IMR-90 (cell line): ENCODE measurements around the gene DCAF5. TPM values are rescaled to one million over a fixed set of nuclear protein-coding genes. Genes with fewer than 3 reads are reported as not detected.

Source experiments
- ATAC-seq: fragments of 200-7000 bp; cut with Tn5 transposase; 2 replicates; pipeline ENCODE4 v1.9.1; 2020; ENCODE audit warnings: low read depth, mild to moderate bottlenecking, moderate library complexity
- BruUV-seq: library from RNA; stranded (reverse); fragments of 400-500 nt; replicated peaks from 2 replicates; lab custom pipeline; 2021; lab: Mats Ljungman, UMichigan
- CTCF ChIA-PET: fragments of 300-600 bp; formaldehyde crosslinking; extraction: SDS; loops from one replicate; lab custom pipeline; 2021; ENCODE audit warnings: antibody characterized with exemption; lab: Yijun Ruan, JAX
- POLR2A ChIA-PET: fragments of 300-600 bp; sonication (Branson Sonifier 250); formaldehyde crosslinking; loops from one replicate; lab custom pipeline; 2022; ENCODE audit warnings: antibody characterized with exemption; ENCODE audit not compliant: unreplicated experiment; lab: Charles Lee
- DNase-seq: peaks from one replicate; pipeline ENCODE4 v3.0.0; 2013
- H2AFZ ChIP-seq: replicated peaks from 2 replicates; pipeline ENCODE3; 2013; ENCODE audit warnings: low read length, mild to moderate bottlenecking; ENCODE audit not compliant: poor library complexity
- H2AK5ac ChIP-seq: 2 replicates; pipeline ENCODE4 v1.6.1; 2013; ENCODE audit warnings: low read depth, low read length, inconsistent platforms
- H2AK9ac ChIP-seq: replicated peaks from 2 replicates; pipeline ENCODE3; 2013; ENCODE audit warnings: mild to moderate bottlenecking, low read depth, low read length, moderate library complexity; ENCODE audit not compliant: poor library complexity
- H2BK120ac ChIP-seq: 2 replicates; pipeline ENCODE4 v1.6.1; 2013; ENCODE audit warnings: low read depth, low read length, inconsistent platforms
- H2BK15ac ChIP-seq: 3 replicates; pipeline ENCODE4 v1.6.1; 2013; ENCODE audit warnings: low read depth, low read length, inconsistent platforms
- H2BK20ac ChIP-seq: 2 replicates; pipeline ENCODE4 v1.6.1; 2013; ENCODE audit warnings: low read depth, mild to moderate bottlenecking, inconsistent platforms, low read length, moderate library complexity
- H2BK5ac ChIP-seq: 2 replicates; pipeline ENCODE4 v1.6.1; 2013; ENCODE audit warnings: mild to moderate bottlenecking, low read depth, low read length, inconsistent platforms; ENCODE audit not compliant: poor library complexity, severe bottlenecking
- H3K14ac ChIP-seq: replicated peaks from 2 replicates; pipeline ENCODE4 v1.6.1; 2013; ENCODE audit warnings: low read depth, low read length, inconsistent platforms
- H3K18ac ChIP-seq: 2 replicates; pipeline ENCODE4 v1.6.1; 2013; ENCODE audit warnings: low read depth, low read length, control low read depth
- H3K23ac ChIP-seq: 2 replicates; pipeline ENCODE4 v1.6.1; 2013; ENCODE audit warnings: low read depth, low read length, inconsistent platforms
- H3K27ac ChIP-seq: 2 replicates; pipeline ENCODE4 v1.5.1; 2013; ENCODE audit warnings: mild to moderate bottlenecking, control low read depth, low read length; ENCODE audit not compliant: insufficient read depth
- H3K27me3 ChIP-seq: 2 replicates; pipeline ENCODE4 v1.6.1; 2013; ENCODE audit warnings: low read length; ENCODE audit not compliant: control insufficient read depth, insufficient read depth
- H3K36me3 ChIP-seq: 2 replicates; pipeline ENCODE4 v1.6.1; 2013; ENCODE audit warnings: low read length, mixed read lengths; ENCODE audit not compliant: control insufficient read depth, insufficient read depth
- H3K4ac ChIP-seq: 2 replicates; pipeline ENCODE4 v1.6.1; 2013; ENCODE audit warnings: low read depth, low read length, inconsistent platforms
- H3K4me1 ChIP-seq: 2 replicates; pipeline ENCODE4 v1.6.1; 2013; ENCODE audit warnings: low read length, mixed read lengths; ENCODE audit not compliant: control insufficient read depth, insufficient read depth
- H3K4me2 ChIP-seq: 2 replicates; pipeline ENCODE4 v1.6.1; 2013; ENCODE audit warnings: low read depth, mild to moderate bottlenecking, control low read depth, low read length, moderate library complexity
- H3K4me3 ChIP-seq: 2 replicates; pipeline ENCODE4 v1.5.1; 2013; ENCODE audit warnings: low read depth, mild to moderate bottlenecking, control low read depth, low read length, moderate library complexity; ENCODE audit not compliant: insufficient read depth
- H3K56ac ChIP-seq: 2 replicates; pipeline ENCODE4 v1.6.1; 2013; ENCODE audit warnings: low read length, inconsistent platforms; ENCODE audit not compliant: insufficient read depth; ENCODE audit errors: extremely low read depth
- H3K79me1 ChIP-seq, 2 experiments: 2 replicates each; pipeline ENCODE4 v1.6.1; 2013; ENCODE audit warnings: low read length in 2 of 2, inconsistent platforms in 1 of 2, low read depth in 1 of 2
- H3K9ac ChIP-seq: 2 replicates; pipeline ENCODE4 v1.6.1; 2013; ENCODE audit warnings: low read depth, low read length, control low read depth
- H3K9me1 ChIP-seq: 2 replicates; pipeline ENCODE4 v1.6.1; 2013; ENCODE audit warnings: low read length, inconsistent platforms; ENCODE audit not compliant: insufficient read depth
- H3K9me3 ChIP-seq: 2 replicates; pipeline ENCODE4 v1.6.1; 2013; ENCODE audit warnings: low read length; ENCODE audit not compliant: control insufficient read depth, insufficient read depth
- H4K20me1 ChIP-seq: 2 replicates; pipeline ENCODE4 v1.6.1; 2013; ENCODE audit warnings: low read length, inconsistent platforms; ENCODE audit not compliant: insufficient read depth
- H4K5ac ChIP-seq: 2 replicates; pipeline ENCODE4 v1.6.1; 2013; ENCODE audit warnings: mild to moderate bottlenecking, low read depth, low read length, control low read depth
- H4K8ac ChIP-seq, 2 experiments: 2 replicates each; pipeline ENCODE4 v1.6.1; 2013; ENCODE audit warnings: low read depth in 2 of 2, low read length in 2 of 2, control low read depth in 1 of 2, inconsistent platforms in 1 of 2
- H4K91ac ChIP-seq: 2 replicates; pipeline ENCODE4 v1.6.1; 2013; ENCODE audit warnings: low read depth, low read length, inconsistent platforms; ENCODE audit not compliant: insufficient read depth
- FOS ChIP-seq: fragments of 150-350 bp; IDR thresholded peaks from 2 replicates; pipeline ENCODE4 v1.6.1; 2016; ENCODE audit warnings: low read depth, low read length
- MAFK ChIP-seq: IDR thresholded peaks from 2 replicates; pipeline ENCODE4 v1.6.1; 2012; ENCODE audit warnings: low read depth, low read length, improper control_type of control experiment
- POLR2A ChIP-seq: IDR thresholded peaks from 2 replicates; pipeline ENCODE4 v1.6.1; 2012; ENCODE audit warnings: mild to moderate bottlenecking, low read depth, low read length
- RAD21 ChIP-seq: IDR thresholded peaks from 2 replicates; pipeline ENCODE4 v1.6.1; 2012; ENCODE audit warnings: low read length, improper control_type of control experiment
- whole genome bisulfite sequencing, 2 experiments: methylation state at CpG; one replicate each; pipeline versions ENCODE4 v1.1.5 to v1.1.7; 2013; ENCODE audit warnings: missing lambda C conversion rate in 2 of 2; ENCODE audit not compliant: insufficient read length in 1 of 2; ENCODE audit errors: extremely low coverage in 2 of 2; 5-methylcytosine and 5-hydroxymethylcytosine counted together
- dilution Hi-C: fragments of 300-500 bp; cut with HindIII; formaldehyde crosslinking; loops from one replicate; pipeline ENCODE4 v1.14.3; 2018; ENCODE audit warnings: low sequenced_read_pairs; ENCODE audit not compliant: unreplicated experiment
- in situ Hi-C: fragments of 300-500 bp; cut with MboI; formaldehyde crosslinking; loops from 3 replicates; pipeline ENCODE4 v1.14.3; 2019; ENCODE audit warnings: low sequenced_read_pairs, inconsistent platforms, mixed read lengths
- intact Hi-C: fragments of 100-400 bp; cut with micrococcal nuclease; formaldehyde crosslinking; loops from 2 replicates; pipeline ENCODE4 v1.10.0; 2022
- polyA plus RNA-seq, 3 experiments: library from polyadenylated mRNA; depleted of rRNA; stranded (reverse); fragments of >200 nt; gene quantifications; 2 replicates each; pipeline ENCODE4 v1.2.3, GENCODE V29; 2012; ENCODE audit warnings: low replicate concordance in 1 of 3
- total RNA-seq: library from RNA; depleted of rRNA; stranded (reverse); fragments of >200 nt; gene quantifications from 2 replicates; pipeline ENCODE4 v1.2.3, GENCODE V29; 2012

Gene DCAF5
- total and polyA plus RNA-seq, 2 of the 4 experiments (the other 2 are of a cell fraction): 17.6 to 30.4 TPM

GRCh38 chr14:69002069-69002468 lies 150.8 kb downstream of the DCAF5 start:
- no peak overlapping the region for H3K4me2 ChIP-seq
- no peak overlapping the region for H2AK9ac ChIP-seq
- no peak overlapping the region for H3K18ac ChIP-seq
- no peak overlapping the region for H2BK5ac ChIP-seq
- no peak overlapping the region for H3K4ac ChIP-seq
- H3K4me3 ChIP-seq: no peak overlapping the region
- H3K56ac ChIP-seq: no peak overlapping the region
- CTCF ChIA-PET: interaction anchor here (0.8 to 1.1 kb wide), 2 partner anchors 16 to 101 kb away, joined by 3 read pairs; no protein-coding TSS in a partner anchor
- no peaks in the 10 kb centered on the region for H3K9me3 ChIP-seq
- H3K79me1 ChIP-seq: peaks cover 0 to 14% of the 10 kb centered on the region in 2 experiments; a peak in 2 of 4 replicates
- H2AK5ac ChIP-seq: peak overlapping the region; percentile 2; the same call in 1 of the 2 replicates
- H4K91ac ChIP-seq: no peak overlapping the region; the same call in 1 of the 2 replicates
- TF ChIP-seq FOS (no peak), RAD21 (peak; percentile 17; the same call in 1 of the 2 replicates), POLR2A (no peak), MAFK (no peak)
- H4K20me1 ChIP-seq: no peaks in the 10 kb centered on the region
- H3K27ac ChIP-seq: no peak overlapping the region
- no peak overlapping the region for H2BK120ac ChIP-seq
- no peak overlapping the region for H2BK15ac ChIP-seq
- no peak overlapping the region for H4K8ac ChIP-seq
- H3K4me1 ChIP-seq: peaks cover 16% of the 10 kb centered on the region
- BruUV-seq: no TSS peak
- H3K9ac ChIP-seq: no peak overlapping the region
- POLR2A ChIA-PET: no interaction called here
- 0 out of 2 replicates have a peak overlapping the region, but pooled peaks have one; percentile 0 for H3K14ac ChIP-seq
- H3K27me3 ChIP-seq: no peaks in the 10 kb centered on the region
- no peak overlapping the region for H3K23ac ChIP-seq
- no peak for ATAC-seq
- H4K5ac ChIP-seq: no peak overlapping the region
- no peaks in the 10 kb centered on the region for H3K36me3 ChIP-seq
- dilution Hi-C loops (no loop called here), in situ Hi-C loops (no loop called here), intact Hi-C loops (no loop called here)
- peaks cover 19% of the 10 kb centered on the region for H3K9me1 ChIP-seq
- DNase-seq: no peak
- H2AFZ ChIP-seq: peak overlapping the region; percentile 14
- H2BK20ac ChIP-seq: no peak overlapping the region
- WGBS, 2 experiments: 100% methylated on average over 2 of the region's 3 CpGs; no CpG with 5 or more reads in 1 of the 2 experiments
